ENCODE measurements around the gene SLC24A2. TPM values are rescaled to one million over a fixed set of nuclear protein-coding genes. Genes with fewer than 3 reads are reported as not detected.

The SLC24A2 gene
- total and polyA plus RNA-seq, 2 donors (not counting 1 experiment from before 2014, with no cell fraction given): not detected

- intact Hi-C loops (cut with micrococcal nuclease): no loop called here
- Histone ChIP-seq H3K27ac (ENCODE audit: low read length in 2 of 2) (no peak overlapping the region), H3K9me3 (ENCODE audit: control extremely low read depth in 1 of 3, control insufficient read depth in 2 of 3, insufficient read depth in 1 of 3, low read length in 2 of 3) (no peaks in the 10 kb centered on the region), H3K36me3 (replicated peaks in 1 of 2; ENCODE audit: control extremely low read depth in 1 of 2, control insufficient read depth in 1 of 2, extremely low read depth in 1 of 2, insufficient read depth in 2 of 2, low read length in 1 of 2) (no peaks in the 10 kb centered on the region), H4K20me1 (ENCODE audit: control insufficient read depth, insufficient read depth, low read length, poor library complexity, severe bottlenecking) (no peaks in the 10 kb centered on the region), H3K27me3 (replicated peaks in 1 of 4; ENCODE audit: control extremely low read depth in 1 of 4, control insufficient read depth in 3 of 4, insufficient read depth in 4 of 4, low read length in 3 of 4) (no peaks in the 10 kb centered on the region), H3K79me2 (ENCODE audit: control insufficient read depth, insufficient read depth, low read length) (no peaks in the 10 kb centered on the region), H3K4me2 (replicated peaks; ENCODE audit: low read depth, low read length, poor library complexity, severe bottlenecking) (no peak overlapping the region), H3K4me1 (ENCODE audit: control insufficient read depth in 2 of 2, insufficient read depth in 2 of 2, low read length in 2 of 2) (no peaks in the 10 kb centered on the region), H3K9ac (ENCODE audit: low read length) (no peak overlapping the region), H3K4me3 (ENCODE audit: control extremely low read depth in 1 of 5, extremely low read depth in 1 of 5, insufficient read depth in 1 of 5, low read depth in 2 of 5, low read length in 4 of 5) (no peak overlapping the region), H2AFZ (ENCODE audit: insufficient read depth, low read depth, low read length, poor library complexity, severe bottlenecking) (no peak overlapping the region)
- Mint-ChIP-seq H3K9me3 (ENCODE audit: insufficient read depth) (no peaks in the 10 kb centered on the region), H3K4me3 (no peak overlapping the region), H3K27me3 (no peaks in the 10 kb centered on the region), H3K4me1 (no peaks in the 10 kb centered on the region), H3K27ac (no peak overlapping the region)
- ATAC-seq (ENCODE audit: low read depth): no peak
- TF ChIP-seq CTCF (IDR thresholded peaks at IDR 0.05) (no peak), EZH2 (IDR thresholded peaks at IDR 0.05; ENCODE audit: borderline replicate concordance, insufficient read depth, low read depth, low read length, poor library complexity, severe bottlenecking) (no peak)
- POLR2A ChIA-PET: no interaction called here
- DNase-seq: no peak
- CTCF ChIA-PET: no interaction called here
- no CpG with 5 or more reads among the region's 2 CpGs for WGBS (ENCODE audit: insufficient coverage)
Observed at GRCh38 chr9:19754921-19755320, 33.9 kb downstream of the SLC24A2 start.

- H3K9ac ChIP-seq (ENCODE audit: low read length): no peak overlapping the region
- ChIA-PET POLR2A (no interaction called here), CTCF (no interaction called here)
- DNase-seq (no peak), ATAC-seq (ENCODE audit: low read depth) (no peak)
- Mint-ChIP-seq H3K4me3 (no peak overlapping the region), H3K9me3 (ENCODE audit: insufficient read depth) (no peaks in the 10 kb centered on the region), H3K27ac (no peak overlapping the region), H3K4me1 (no peaks in the 10 kb centered on the region), H3K27me3 (no peaks in the 10 kb centered on the region)
- no peaks in the 10 kb centered on the region for H3K36me3 ChIP-seq (replicated peaks in 1 of 2; ENCODE audit: control extremely low read depth in 1 of 2, control insufficient read depth in 1 of 2, extremely low read depth in 1 of 2, insufficient read depth in 2 of 2, low read length in 1 of 2)
- H3K9me3 ChIP-seq (ENCODE audit: control extremely low read depth in 1 of 3, control insufficient read depth in 2 of 3, insufficient read depth in 1 of 3, low read length in 2 of 3): no peaks in the 10 kb centered on the region
- H3K4me3 ChIP-seq (ENCODE audit: control extremely low read depth in 1 of 5, extremely low read depth in 1 of 5, insufficient read depth in 1 of 5, low read depth in 2 of 5, low read length in 4 of 5): no peak overlapping the region
- H4K20me1 ChIP-seq (ENCODE audit: control insufficient read depth, insufficient read depth, low read length, poor library complexity, severe bottlenecking): no peaks in the 10 kb centered on the region
- intact Hi-C loops (cut with micrococcal nuclease): no loop called here
- no peaks in the 10 kb centered on the region for H3K27me3 ChIP-seq (replicated peaks in 1 of 4; ENCODE audit: control extremely low read depth in 1 of 4, control insufficient read depth in 3 of 4, insufficient read depth in 4 of 4, low read length in 3 of 4)
- no peaks in the 10 kb centered on the region for H3K79me2 ChIP-seq (ENCODE audit: control insufficient read depth, insufficient read depth, low read length)
- H3K27ac ChIP-seq (ENCODE audit: low read length in 2 of 2): no peak overlapping the region
- 13% methylated on average over 1 of the region's 4 CpGs for WGBS (ENCODE audit: insufficient coverage)
- no peak for TF ChIP-seq CTCF (IDR thresholded peaks at IDR 0.05)
- no peak for TF ChIP-seq EZH2 (IDR thresholded peaks at IDR 0.05; ENCODE audit: borderline replicate concordance, insufficient read depth, low read depth, low read length, poor library complexity, severe bottlenecking)
- H2AFZ ChIP-seq (ENCODE audit: insufficient read depth, low read depth, low read length, poor library complexity, severe bottlenecking): no peak overlapping the region
- H3K4me2 ChIP-seq (replicated peaks; ENCODE audit: low read depth, low read length, poor library complexity, severe bottlenecking): no peak overlapping the region
- H3K4me1 ChIP-seq (ENCODE audit: control insufficient read depth in 2 of 2, insufficient read depth in 2 of 2, low read length in 2 of 2): no peaks in the 10 kb centered on the region
Observed at GRCh38 chr9:19748278-19749126, 40.3 kb downstream of the SLC24A2 start.

Measured in B cell (primary cell).